Lower leg skin (tissue), 4 donors: ENCODE results near the gene CDK18. TPM values are rescaled to one million over a fixed set of nuclear protein-coding genes. Genes with fewer than 3 reads are reported as not detected.

Experiments used
- DNase-seq, 2 donors: peaks; one replicate each; pipeline ENCODE4 v3.0.0-alpha.2; 2019; ENCODE audit warnings: low spot score in 2 of 2
- H3K4me3 ChIP-seq: fragments of 200-600 bp; sonication (generic); 2 replicates; pipeline ENCODE4 v1.5.1; 2017; ENCODE audit warnings: mild to moderate bottlenecking, low read depth; ENCODE audit not compliant: poor library complexity, severe bottlenecking
- CTCF ChIP-seq, 3 donors: fragments of 450-650 bp; IDR thresholded peaks; one replicate each; pipeline ENCODE4 v1.5.1; 2016; ENCODE audit warnings: antibody characterized with exemption in 3 of 3, mild to moderate bottlenecking in 3 of 3, moderate library complexity in 2 of 3
- POLR2A ChIP-seq, 2 donors: fragments of 450-650 bp; IDR thresholded peaks; one replicate each; pipeline ENCODE4 v1.6.1; 2016 to 2017; ENCODE audit warnings: antibody characterized with exemption in 2 of 2, mild to moderate bottlenecking in 1 of 2, moderate library complexity in 1 of 2
- WGBS, 2 donors: methylation state at CpG; one replicate each; pipeline ENCODE4 v1.1.5; 2018; 5-methylcytosine and 5-hydroxymethylcytosine counted together
- intact Hi-C: fragments of 100-400 bp; cut with DNase I; formaldehyde crosslinking; loops from one replicate; pipeline ENCODE4 v1.15.0; 2023; ENCODE audit warnings: low total_unique reads
- total RNA-seq, 4 donors: library from RNA; depleted of rRNA; stranded (reverse); fragments of >200 nt; gene quantifications; one replicate each; pipeline ENCODE4 v1.1.0, GENCODE V29; 2016

CDK18 gene
- total RNA-seq, 4 donors from 2014 or later, result 4.5 to 6.5 (median 5.1) TPM

- intact Hi-C loops, result loop anchor here (5.0 kb wide), 2 partner anchors 37 to 172 kb away; no protein-coding TSS in a partner anchor
- TF ChIP-seq POLR2A (IDR thresholded peaks at IDR 0.05) (no peak), CTCF (IDR thresholded peaks at IDR 0.05) (peak in 1 of 3 donors; percentile 31)
- WGBS, 2 donors, result 53 to 61% methylated on average over 11 to 15 of the region's 16 CpGs
- H3K4me3 ChIP-seq, result no peak overlapping the region
- peak; percentile 63 to 93 for DNase-seq
Observed at GRCh38 chr1:205523891-205524793, 19.7 kb downstream of the CDK18 start.

- no peak for DNase-seq
- 73 to 79% methylated on average over 4 of the region's 4 CpGs for WGBS, 2 donors
- H3K4me3 ChIP-seq, result no peak overlapping the region
- TF ChIP-seq POLR2A (IDR thresholded peaks at IDR 0.05), result no peak
- TF ChIP-seq CTCF (IDR thresholded peaks at IDR 0.05), result no peak
- intact Hi-C loops, result loop anchor here (5.0 kb wide), 2 partner anchors 37 to 172 kb away; no protein-coding TSS in a partner anchor
Observed at GRCh38 chr1:205524794-205525101, 20.3 kb downstream of the CDK18 start.

- DNase-seq, result no peak
- intact Hi-C loops, result no loop called here
- H3K4me3 ChIP-seq, result no peak overlapping the region
- TF ChIP-seq CTCF (IDR thresholded peaks at IDR 0.05) (no peak), POLR2A (IDR thresholded peaks at IDR 0.05) (no peak)
- WGBS, 2 donors, result 90 to 92% methylated on average over 18 of the region's 18 CpGs
Observed at GRCh38 chr1:205525495-205526285, 21.2 kb downstream of the CDK18 start.

- TF ChIP-seq CTCF (IDR thresholded peaks at IDR 0.05) (no peak), POLR2A (IDR thresholded peaks at IDR 0.05) (no peak)
- no peak for DNase-seq
- no peak overlapping the region for H3K4me3 ChIP-seq
- intact Hi-C loops, result no loop called here
- WGBS, 2 donors, result 86 to 89% methylated on average over 10 to 11 of the region's 11 CpGs
Observed at GRCh38 chr1:205526431-205526830, 22.0 kb downstream of the CDK18 start.

- TF ChIP-seq POLR2A (IDR thresholded peaks at IDR 0.05) (no peak), CTCF (IDR thresholded peaks at IDR 0.05) (no peak)
- intact Hi-C loops, result no loop called here
- DNase-seq, result no peak
- no peak overlapping the region for H3K4me3 ChIP-seq
- 58 to 66% methylated on average over 4 of the region's 4 CpGs for WGBS, 2 donors
Observed at GRCh38 chr1:205527931-205528330, 23.5 kb downstream of the CDK18 start.
